Measurements from ENCODE around the gene KCNQ2.
"Not testable (repeated sequence)": the region's sequence is repeated elsewhere in the genome, so short reads cannot be mapped to it uniquely, and the experiment has no call there.

Gene KCNQ2

DNA sequence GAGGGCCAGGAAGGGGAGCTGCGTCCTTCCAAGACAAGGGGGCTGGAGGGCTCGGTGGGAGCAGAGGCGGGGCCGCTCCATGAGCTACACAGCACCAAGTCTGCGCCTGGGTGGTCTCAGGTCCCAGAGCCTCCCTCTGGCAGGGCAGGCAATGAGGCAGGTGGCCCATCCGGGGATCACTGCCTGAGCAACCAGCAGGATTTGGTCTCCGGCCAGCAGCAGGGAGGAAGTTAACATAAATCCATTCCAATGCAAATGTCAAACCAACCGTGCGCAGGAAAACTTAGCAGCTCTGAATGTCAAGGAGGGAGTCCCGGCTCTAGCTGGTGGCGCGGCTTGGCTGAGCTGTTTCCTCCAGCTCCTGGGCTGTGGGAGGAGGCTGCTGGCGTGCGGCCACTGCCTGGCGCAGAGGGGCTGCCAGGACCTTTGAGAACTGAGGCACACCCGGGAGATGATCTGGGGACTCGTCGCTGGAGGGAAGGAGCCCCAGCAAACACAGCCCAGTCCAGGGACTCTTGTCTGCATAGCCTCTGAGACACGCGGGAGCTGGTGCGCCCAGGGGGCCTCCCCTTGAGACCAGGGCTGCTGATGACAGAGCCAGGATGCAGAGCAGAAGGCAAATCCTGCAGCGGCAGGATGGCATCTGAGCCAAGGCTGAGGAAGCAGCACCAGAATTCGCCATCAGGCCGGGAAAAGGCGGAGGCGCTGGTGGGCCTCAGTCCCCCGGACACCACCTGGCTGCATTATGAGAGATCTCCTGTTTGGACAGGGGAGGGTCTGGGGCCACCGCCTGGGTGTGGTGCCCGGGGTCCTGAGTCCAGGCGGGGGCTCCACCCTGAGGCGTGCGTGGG is 78.2 kb downstream of the KCNQ2 start:
- in situ Hi-C loops (cut with HindIII; ENCODE audit: low sequenced_read_pairs), result loop anchor here (5.0 to 10.0 kb wide), 6 partner anchors 81 to 329 kb away; partner anchors contain the start of gene KCNQ2

DNA sequence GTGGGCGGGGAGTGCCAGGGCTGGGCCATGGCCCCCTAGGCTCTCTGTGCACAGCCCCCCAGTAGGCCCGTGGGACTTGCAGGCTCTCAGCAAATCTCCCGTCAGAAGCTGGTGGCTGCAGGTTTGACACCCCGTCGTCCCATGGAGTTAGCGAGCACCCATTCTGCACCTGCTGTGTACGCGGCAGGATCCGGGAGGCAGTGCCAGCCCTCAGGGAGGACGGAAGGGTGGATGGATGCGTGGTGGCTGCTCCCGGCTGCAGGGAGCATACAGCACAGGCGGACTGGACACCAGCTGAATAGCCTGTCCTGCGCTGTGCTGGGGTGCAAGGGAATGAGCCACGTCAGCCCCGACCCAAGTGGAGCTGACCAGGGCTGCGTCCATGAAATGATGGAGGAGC is 78.9 kb downstream of the KCNQ2 start:
- in situ Hi-C loops (cut with HindIII; ENCODE audit: low sequenced_read_pairs), result loop anchor here (5.0 to 10.0 kb wide), 6 partner anchors 81 to 329 kb away; partner anchors contain the start of gene KCNQ2

DNA sequence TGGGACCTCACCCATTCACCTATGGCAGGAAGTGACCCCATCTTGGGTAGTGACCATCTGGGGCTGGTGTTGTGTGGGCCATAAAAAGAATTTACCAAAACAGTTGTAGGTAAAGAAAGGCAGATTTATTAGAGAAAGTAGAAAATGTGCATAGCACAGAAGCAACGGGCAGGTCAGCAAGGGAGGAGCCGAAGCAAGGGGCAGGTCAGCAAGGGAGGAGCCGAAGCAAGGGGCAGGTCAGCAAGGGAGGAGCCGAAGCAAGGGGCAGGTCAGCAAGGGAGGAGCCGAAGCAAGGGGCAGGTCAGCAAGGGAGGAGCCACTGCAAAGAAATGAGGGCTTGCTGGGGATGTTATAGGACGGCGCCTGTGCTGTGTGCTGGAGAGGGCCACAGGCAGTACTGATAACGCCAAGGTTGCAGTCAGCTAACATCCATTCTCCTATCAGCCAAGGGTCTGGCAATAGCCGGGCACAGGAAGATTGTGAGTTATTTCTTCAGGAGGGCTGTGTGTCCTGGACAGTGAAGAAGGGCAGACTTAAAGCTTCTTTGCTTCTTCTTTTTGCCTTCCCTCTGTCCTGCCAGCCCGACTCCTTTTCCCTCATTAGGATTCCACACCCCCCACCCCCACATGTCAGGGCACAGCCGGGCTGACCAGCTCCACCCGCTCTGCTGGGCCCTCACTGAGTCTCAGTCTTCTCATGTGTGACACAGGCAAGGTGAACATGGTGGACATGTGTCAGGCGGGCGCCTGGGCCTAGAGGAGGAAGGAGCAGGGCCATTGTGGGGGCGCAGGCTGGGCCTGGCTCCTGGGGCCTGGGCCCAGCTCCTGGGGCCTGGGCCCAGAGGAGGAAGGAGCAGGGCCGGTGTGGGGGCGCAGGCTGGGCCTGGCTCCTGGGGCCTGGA is 79.7 kb downstream of the KCNQ2 start:
- in situ Hi-C loops (cut with HindIII; ENCODE audit: low sequenced_read_pairs), result loop anchor here (5.0 to 10.0 kb wide), 6 partner anchors 82 to 328 kb away; partner anchors contain the start of gene KCNQ2

DNA sequence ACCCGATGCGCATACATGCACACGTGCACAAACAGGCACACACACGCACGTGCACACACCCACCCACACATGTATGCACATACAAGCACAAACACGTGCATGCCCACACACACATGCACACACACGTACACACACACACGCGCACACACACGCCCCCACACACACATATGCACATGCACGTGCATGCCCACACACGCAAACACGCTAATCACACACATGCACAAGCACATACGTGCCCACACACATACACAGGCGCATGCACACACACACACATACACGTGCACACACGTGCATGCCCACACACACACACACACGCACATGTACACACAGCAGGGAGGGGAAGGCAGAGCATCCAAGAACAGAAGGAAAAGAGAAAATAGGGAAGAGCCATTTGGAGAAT is 84.5 kb downstream of the KCNQ2 start:
- in situ Hi-C loops (cut with HindIII; ENCODE audit: low sequenced_read_pairs), result no loop called here

DNA sequence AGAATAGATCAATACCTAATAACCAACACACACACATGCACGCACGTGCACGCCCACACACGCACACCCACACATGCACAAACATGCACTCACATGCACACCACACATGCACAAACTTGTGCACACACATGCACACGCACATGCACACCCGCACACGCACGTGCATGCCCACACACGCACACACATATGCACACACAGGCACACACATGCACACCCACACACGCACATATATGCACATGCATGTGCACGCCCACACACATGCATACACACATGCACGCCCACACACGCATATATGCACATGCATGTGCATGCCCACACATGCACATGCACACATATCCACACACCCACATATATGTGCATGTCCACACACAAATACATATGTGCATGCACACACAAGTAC is 85.1 kb downstream of the KCNQ2 start:
- in situ Hi-C loops (cut with HindIII; ENCODE audit: low sequenced_read_pairs), result no loop called here

DNA sequence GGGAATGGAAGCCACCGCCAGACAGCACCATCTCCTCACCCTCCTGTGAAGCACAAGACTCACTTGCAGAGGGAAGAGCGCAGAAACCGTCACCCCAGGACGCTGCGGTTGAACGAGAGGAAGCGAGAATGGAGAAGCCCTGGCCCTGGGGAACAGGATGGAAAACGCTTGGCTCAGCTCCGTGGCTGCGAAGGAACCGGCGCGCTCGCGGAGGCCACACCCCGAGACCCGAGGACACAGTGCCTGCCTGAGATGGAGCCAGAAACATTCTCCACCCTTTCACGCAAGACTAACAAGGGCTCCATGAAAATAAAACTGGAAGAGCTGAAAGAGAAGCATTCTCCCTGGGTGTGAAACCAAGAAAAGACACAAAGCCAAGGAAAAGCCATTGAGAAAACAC is 86.0 kb downstream of the KCNQ2 start:
- in situ Hi-C loops (cut with HindIII; ENCODE audit: low sequenced_read_pairs), result no loop called here

DNA sequence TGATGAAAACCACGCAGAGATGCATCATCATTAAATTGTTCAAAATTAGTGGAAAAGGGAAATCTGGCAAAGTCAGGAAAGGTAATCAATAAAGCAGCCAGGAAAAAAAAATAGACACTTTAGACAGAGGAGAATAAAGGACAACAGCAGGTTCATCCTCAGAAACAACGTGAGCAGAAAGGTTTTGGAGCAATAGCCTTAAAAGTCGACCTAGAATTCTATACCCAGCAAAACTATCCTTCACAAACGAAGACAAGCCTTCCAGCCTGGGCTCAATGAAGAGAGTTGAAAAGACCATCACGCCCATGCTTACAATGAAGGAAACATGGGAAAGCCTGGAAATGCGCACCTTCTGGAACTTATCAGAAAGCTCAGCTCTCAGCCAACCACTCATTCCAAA is 86.6 kb downstream of the KCNQ2 start:
- in situ Hi-C loops (cut with HindIII; ENCODE audit: low sequenced_read_pairs), result no loop called here

DNA sequence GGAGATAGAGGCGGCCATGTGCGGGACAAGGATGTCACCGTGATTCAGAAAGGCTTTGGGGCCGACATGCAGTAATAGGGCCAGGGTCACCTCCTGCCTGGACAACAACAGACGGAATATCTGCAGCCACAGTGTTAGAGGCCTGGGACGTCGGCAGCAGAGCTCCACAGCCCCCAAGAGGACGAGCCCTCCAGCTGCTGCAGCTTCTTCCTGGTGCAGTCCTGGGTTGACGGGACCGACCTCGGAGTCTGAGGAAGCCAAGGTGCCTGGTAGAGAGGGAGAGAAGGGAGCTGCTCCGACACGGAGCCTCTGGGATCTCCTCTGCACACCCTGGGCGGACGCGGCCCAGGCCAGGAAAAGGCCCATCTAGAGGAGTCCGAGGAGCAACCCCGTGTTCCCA is 88.1 kb downstream of the KCNQ2 start:
- in situ Hi-C loops (cut with HindIII; ENCODE audit: low sequenced_read_pairs), result no loop called here

DNA sequence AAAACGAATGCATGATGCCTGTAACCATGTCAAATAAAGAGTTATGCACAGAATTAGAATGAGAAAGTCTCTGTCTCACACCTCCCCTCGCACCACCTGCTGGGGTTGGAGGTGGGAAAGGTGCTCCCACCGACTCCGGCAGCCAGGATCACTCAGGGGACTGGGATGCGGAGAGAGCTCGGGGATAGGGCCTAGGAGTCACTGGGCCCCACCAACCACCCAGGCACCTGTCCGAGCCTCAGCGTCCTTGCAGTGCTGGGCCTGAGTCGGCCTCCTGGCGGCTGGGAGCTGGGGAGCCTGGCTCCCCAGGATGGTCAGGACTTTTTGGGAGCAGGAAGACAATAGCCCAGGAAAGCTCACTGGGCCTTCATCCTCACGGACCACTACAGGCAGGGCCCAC is 88.9 kb downstream of the KCNQ2 start:
- in situ Hi-C loops (cut with HindIII; ENCODE audit: low sequenced_read_pairs), result no loop called here

DNA sequence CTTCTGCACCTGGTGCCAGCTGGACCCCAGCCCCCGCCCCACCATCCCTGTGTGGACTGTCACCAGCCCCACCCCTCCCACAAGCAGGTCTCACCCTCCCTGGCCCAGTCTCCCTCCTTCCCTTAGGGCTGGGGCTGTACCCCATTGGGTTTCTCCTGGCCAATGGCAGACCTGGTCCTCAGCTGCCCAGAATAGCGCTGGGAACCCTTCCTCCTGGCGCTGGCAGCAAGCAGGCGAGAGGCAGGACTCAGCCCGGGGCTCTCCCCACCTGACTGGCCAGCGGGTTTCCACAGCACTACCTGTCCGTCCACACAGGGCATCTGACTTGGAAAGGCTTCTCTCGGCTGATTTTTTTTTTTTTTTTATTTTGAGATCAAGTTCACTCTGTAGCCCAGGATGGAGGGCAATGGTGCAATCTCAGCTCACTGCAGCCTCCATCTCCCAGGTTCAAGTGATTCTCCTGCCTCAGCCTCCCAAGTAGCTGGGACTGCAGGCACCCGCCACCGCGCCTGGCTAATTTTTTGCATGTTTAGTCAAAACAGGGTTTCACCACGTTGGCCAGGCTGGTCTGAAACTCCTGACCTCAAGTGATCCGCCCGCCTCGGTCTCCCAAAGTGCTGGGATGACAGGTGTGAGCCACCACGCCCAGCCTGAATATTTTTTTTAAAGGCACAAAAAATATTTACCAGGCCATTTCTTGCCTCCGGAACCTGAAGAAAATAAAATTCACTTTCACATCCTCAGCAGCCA is 89.7 kb downstream of the KCNQ2 start:
- in situ Hi-C loops (cut with HindIII; ENCODE audit: low sequenced_read_pairs), result no loop called here

DNA sequence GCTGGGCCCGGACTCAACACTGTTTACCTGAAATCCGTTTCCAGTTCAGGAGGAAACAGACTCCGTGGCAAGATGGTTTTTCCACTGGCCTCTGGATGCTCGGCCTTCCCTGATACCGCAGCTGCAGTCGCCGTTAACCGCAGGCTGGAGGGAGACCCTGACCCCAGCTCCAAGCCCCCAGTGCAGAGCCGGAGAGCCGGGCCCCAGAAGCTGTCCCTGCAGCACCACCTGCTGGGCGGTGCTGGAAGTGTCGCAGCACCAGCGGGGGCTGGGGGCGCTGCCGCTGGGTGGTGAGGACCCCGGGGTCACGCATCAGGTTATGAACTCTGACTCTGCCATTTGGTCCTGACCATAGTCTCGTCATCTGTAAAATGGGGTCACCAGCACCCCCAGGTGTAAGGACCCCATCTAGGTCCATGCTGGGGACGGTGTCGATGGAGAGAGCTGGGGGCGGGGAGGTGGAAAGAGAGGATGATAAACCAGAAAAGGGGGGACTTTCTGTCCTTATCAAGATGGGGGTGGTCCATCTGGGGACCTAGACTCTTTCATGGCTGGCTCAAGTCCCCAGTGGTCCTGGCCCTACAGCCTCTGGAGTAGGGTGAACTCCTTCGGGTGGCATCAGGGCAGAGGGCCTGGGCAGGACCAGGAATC is 90.5 kb downstream of the KCNQ2 start:
- in situ Hi-C loops (cut with HindIII; ENCODE audit: low sequenced_read_pairs), result no loop called here

DNA sequence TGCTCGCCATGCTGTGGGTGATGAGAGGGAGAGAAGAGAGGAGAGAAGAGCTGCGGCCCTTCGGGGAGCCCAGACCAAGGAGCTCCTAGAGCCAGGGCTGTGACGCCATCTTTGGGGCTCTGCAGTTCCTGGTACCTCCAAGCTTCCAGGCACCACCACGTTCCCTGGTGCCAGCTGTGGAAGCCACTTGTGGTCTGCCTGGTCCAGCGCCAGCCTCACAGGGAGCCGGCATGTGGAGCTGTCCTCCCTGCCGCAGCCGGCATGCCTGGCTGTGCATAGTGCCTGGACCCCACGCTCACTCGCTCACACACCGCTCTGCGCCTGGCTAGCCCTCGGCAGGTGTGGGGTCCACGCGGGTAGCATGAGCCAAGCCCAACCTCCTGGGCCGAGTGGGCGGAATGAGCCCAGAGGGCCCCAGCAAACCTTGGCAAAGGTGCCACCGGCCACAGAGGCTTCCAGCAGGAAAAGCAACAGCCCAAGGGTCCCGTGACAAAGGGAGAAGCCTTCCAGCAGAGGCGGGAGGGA is 92.0 kb downstream of the KCNQ2 start:
- in situ Hi-C loops (cut with HindIII; ENCODE audit: low sequenced_read_pairs), result no loop called here

DNA sequence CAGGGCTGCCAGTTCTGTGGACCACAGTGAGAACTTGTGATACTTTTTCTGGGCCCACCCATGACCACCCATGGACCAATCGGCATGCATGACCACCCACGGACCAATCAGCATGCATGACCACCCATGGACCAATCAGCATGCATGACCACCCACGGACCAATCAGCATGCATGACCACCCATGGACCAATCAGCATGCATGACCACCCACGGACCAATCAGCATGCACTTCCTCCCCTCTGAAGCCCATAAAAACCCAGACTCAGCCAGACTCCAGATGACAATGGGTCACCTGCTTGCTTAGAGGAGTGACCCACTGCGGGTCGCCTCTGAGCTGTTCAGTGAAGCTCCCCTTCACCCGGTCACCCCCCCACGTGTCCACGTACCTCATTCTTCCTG is 92.6 kb downstream of the KCNQ2 start:
- in situ Hi-C loops (cut with HindIII; ENCODE audit: low sequenced_read_pairs), result not testable (repeated sequence)

DNA sequence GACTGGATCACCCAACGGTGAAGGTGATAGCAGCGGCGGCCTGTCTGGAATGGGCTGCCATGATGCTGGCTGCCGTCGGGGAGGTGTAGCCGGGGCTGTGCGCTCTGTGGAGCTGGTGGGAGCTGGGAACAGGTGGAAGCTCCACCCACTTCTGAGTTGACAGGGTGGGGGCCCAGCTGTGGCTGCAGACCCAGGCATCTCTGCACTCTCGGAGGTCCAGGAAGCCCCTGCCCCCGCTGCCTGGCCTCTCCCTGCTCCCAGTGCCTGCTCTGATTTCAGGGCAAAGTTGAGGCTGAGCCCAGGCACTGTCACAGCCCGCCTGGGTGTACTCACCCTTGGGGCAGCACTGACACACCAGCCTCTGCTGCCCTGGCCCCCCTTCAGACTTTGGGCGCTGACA is 93.2 kb downstream of the KCNQ2 start:
- in situ Hi-C loops (cut with HindIII; ENCODE audit: low sequenced_read_pairs), result no loop called here

DNA sequence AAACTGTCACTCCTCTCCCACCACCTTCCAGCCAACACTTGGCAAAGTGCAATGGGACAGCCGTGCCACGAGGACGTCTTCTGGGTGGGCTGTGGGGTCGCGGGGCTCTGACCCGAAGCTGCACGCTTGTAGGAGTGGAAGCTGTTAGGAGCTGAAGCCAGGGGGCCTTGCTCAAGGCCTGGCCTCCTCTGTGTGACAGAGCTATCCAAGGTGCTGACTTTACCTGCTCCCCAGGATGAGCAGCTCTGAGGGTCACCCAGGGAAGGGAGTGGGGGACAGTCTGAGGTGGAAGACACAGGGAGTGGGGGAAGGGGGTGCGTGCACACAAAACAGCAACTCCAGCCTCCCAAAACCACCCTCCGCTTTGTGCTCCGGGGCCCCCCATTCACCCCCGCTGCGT is 93.8 kb downstream of the KCNQ2 start:
- in situ Hi-C loops (cut with HindIII; ENCODE audit: low sequenced_read_pairs), result no loop called here

DNA sequence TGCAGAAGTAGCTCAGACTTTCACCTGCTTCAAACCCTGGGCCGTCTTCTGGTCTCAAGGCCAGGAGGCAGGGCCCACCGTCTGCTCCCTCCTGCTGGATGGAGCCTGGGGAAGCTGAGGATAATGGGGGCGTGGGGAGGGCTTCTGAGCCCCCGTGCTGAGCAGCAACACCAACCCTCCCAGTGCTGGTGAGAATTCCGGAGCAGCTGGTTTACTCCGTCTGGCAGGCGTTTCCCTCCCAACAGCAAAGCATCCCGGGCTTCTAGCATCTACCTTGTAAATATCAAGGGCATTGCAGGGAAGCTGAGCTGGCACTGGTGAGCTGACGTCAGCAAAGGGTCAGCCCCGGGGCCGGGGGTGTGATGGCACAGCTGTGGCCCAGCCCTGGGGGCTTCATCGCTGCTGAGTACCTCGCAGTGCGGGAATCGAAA is 94.5 kb downstream of the KCNQ2 start:
- in situ Hi-C loops (cut with HindIII; ENCODE audit: low sequenced_read_pairs), result no loop called here

DNA sequence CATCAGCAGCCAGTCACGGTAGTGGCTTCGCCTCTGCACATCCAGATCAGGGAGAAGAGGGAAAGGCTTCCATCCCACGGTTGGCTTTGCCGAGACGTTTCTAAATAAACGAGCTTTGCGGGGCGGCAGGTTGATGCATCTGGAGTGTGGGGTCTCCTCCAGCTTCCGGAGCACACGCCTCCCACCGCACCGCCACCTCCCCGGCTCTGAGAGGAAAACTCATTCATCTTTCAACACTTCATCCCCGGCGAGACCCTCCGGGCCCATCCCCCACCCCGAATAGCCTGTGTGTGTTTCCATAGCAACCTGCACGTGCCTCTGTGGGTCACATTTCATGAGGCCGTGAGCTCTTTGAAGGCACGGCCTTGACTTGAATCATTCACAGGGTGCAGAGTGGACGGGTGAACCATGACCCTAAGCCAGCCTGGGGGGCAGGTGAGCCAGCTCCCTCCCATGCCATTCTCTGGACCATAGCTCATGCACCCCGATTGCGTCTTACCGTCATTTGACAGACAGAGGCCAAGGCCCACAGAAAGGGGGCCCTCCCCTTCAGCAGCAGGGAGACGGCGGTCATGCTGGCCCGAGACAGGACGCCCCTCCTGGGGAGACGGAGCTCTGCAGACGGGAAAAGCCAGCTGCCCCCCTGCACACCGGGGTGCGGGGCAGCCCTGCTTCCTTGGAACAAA is 95.1 kb downstream of the KCNQ2 start:
- in situ Hi-C loops (cut with HindIII; ENCODE audit: low sequenced_read_pairs), result no loop called here

DNA sequence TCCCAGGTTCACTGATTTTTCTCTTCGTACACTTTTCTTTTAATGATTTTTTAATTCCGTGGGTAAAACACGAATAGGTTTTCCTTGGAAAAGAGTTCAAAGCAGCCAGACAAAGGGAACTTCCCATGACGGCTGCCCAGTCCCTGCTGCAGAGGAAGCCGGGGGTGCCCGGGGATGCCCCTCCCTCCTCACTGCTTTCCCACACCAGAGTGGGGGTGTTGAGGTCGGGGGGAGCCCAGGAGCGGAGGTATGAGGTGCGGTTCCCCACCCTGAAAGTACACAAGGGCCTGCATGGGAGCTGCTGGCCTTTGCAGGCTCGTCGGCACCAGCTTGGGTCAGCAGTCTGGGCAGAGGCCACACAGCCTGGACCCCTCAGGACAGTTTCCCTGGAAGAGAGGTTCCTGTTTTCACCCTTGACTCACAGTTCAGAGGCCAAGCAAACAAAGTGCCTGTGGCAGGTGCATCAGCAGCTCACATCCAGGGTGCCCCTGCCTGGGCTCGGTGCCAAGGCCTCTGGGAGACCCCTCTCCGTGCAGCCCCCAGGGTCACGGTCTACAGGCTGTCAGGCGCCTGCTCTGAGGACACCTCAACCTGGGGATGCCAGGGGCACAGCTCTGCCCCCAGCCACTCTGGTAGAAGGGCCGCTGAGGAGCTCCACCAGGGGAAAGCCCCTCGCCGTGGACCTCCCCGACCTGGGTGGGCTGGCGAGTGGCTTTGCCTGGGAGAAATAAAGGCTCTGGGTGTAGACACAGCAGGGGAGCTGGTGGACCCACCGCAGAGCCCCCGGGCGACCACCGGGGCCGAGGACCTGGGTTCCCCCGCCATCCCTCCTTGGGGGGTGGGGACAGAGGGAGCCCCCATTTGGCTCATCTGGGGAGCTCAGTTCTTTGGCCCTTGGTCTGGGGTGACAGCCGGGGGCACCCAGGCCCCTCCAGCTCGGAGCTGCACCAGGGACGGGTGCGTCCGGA is 95.9 kb downstream of the KCNQ2 start:
- in situ Hi-C loops (cut with HindIII; ENCODE audit: low sequenced_read_pairs), result no loop called here

DNA sequence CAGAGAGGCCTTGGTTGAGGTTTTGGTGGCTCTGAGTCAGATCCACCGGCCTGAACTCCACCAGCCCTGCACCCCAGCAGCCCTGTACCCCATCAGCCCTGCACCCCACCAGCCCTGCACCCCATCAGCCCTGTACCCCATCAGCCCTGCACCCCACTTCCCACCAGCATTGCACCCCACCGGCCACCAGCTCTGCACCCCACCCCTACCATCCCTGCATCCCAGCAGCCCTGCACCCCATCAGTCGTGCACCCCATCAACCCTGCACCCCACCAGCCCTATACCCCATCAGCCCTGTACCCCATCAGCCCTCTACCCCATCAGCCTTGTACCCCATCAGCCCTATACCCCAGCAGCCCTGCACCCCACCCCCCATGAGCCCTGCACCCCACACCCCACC is 97.0 kb downstream of the KCNQ2 start:
- in situ Hi-C loops (cut with HindIII; ENCODE audit: low sequenced_read_pairs), result no loop called here

Measured in endothelial cell of hepatic sinusoid (primary cell).